Measurements from ENCODE around the gene LRIF1. TPM values are rescaled to one million over a fixed set of nuclear protein-coding genes. Genes with fewer than 3 reads are reported as not detected.
"Not testable (repeated sequence)": the region's sequence is repeated elsewhere in the genome, so short reads cannot be mapped to it uniquely, and the experiment has no call there.

The LRIF1 gene
- total RNA-seq, 1 donor from 2014 or later = 12.1 TPM

GRCh38 chr1:110948038-110948810 is 15.5 kb downstream of the LRIF1 start:
- no peak for TF ChIP-seq CTCF (conservative IDR thresholded peaks at IDR 0.05; ENCODE audit: low read depth, low read length)
- no peak overlapping the region for H3K4me3 ChIP-seq (ENCODE audit: low read depth, low read length)
- no peak for DNase-seq (ENCODE audit: low read depth)

DNA sequence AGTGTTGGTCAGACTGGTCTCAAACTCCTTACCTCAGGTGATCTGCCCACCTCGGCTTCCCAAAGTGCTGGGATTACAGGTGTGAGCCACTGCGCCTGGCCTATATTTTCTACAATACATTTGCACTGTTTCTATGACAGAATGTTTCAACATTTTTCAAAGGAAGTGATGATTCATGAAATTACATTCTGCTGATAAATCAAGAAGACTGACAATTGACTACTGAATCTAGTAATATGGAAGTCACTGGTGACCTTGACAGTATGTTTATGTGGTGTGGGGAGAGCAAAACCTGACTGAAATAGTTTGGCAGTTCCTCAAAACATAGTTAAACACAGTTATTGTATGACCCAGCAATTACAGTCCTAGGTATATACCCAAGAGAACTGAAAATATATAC is 18.1 kb downstream of the LRIF1 start:
- H3K4me3 ChIP-seq (ENCODE audit: low read depth, low read length) = no peak overlapping the region
- no peak for TF ChIP-seq CTCF (conservative IDR thresholded peaks at IDR 0.05; ENCODE audit: low read depth, low read length)
- no peak for DNase-seq (ENCODE audit: low read depth)

- DNase-seq (ENCODE audit: low read depth) = no peak
- no peak for TF ChIP-seq CTCF (conservative IDR thresholded peaks at IDR 0.05; ENCODE audit: low read depth, low read length)
- no peak overlapping the region for H3K4me3 ChIP-seq (ENCODE audit: low read depth, low read length)
Measured at GRCh38 chr1:110944806-110945205, 18.9 kb downstream of the LRIF1 start.

DNA sequence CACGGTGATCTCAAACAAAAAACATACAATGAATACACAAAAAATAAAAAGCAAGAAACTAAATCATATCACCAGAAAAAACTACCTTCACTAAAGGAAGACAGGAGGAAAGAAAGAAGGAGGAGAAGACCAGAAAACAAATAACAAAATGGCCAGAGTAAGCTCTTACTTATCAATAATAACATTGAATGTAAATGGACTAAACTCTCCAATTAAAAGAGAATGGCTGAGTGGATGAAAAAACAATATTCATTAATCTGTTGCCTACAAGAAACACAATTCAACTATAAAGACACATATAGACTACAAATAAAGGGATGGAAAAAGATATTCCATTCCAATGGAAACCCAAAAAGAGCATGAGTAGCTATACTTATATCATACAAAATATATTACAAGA is 27.2 kb downstream of the LRIF1 start:
- DNase-seq (ENCODE audit: low read depth) = no peak

DNA sequence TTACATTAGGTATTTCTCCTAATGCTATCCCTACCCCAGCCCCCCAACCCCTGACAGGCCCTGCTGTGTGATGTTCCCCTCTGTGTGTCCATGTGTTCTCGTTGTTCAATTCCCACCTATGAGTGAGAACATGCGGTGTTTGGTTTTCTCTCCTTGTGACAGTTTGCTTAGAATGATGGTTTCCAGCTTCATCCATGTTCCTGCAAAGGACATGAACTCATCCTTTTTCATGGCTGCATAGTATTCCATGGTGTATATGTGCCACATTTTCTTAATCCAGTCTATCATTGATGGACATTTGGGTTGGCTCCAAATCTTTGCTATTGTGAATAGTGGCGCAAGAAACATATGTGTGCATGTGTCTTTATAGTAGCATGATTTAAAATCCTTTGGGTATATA is 32.6 kb downstream of the LRIF1 start:
- DNase-seq (ENCODE audit: low read depth); H3K4me3 ChIP-seq (ENCODE audit: low read depth, low read length): not testable (repeated sequence)

More for the DNA sequence above, 27.2 kb downstream of the LRIF1 start:
- no peak overlapping the region for H3K4me3 ChIP-seq (ENCODE audit: low read depth, low read length)
- TF ChIP-seq CTCF (conservative IDR thresholded peaks at IDR 0.05; ENCODE audit: low read depth, low read length) = no peak

- no peak for DNase-seq (ENCODE audit: low read depth)
- TF ChIP-seq CTCF (conservative IDR thresholded peaks at IDR 0.05; ENCODE audit: low read depth, low read length) = no peak
- H3K4me3 ChIP-seq (ENCODE audit: low read depth, low read length) = no peak overlapping the region
Measured at GRCh38 chr1:110928904-110929303, 34.8 kb downstream of the LRIF1 start.

- no peak overlapping the region for H3K4me3 ChIP-seq (ENCODE audit: low read depth, low read length)
- no peak for DNase-seq (ENCODE audit: low read depth)
- TF ChIP-seq CTCF (conservative IDR thresholded peaks at IDR 0.05; ENCODE audit: low read depth, low read length) = no peak
Measured at GRCh38 chr1:110928191-110928590, 35.5 kb downstream of the LRIF1 start.

Measured in epithelial cell of proximal tubule (primary cell).